ENCODE data around the gene UBE2O.
"Not testable (repeated sequence)": the region's sequence is repeated elsewhere in the genome, so short reads cannot be mapped to it uniquely, and the experiment has no call there.

DNA sequence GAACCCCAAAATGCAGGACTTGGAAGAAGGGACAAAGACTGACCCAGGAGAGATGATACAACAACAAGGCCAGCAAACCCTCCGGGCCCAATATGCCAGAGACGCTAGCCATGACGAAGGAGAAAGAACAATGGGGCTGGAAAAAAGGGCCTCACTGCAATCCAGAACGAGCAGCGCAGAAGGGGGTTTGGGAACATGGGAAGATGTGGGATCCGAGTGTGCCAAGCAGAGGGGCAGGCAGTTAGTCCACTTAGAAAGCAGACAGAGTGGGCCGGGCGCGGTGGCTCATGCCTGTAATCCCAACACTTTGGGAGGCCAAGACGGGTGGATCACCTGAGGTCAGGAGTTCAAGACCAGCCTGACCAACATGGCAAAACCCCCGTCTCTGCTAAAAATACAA, 106.0 kb downstream of the UBE2O start:
- TF ChIP-seq, protein P1, sequence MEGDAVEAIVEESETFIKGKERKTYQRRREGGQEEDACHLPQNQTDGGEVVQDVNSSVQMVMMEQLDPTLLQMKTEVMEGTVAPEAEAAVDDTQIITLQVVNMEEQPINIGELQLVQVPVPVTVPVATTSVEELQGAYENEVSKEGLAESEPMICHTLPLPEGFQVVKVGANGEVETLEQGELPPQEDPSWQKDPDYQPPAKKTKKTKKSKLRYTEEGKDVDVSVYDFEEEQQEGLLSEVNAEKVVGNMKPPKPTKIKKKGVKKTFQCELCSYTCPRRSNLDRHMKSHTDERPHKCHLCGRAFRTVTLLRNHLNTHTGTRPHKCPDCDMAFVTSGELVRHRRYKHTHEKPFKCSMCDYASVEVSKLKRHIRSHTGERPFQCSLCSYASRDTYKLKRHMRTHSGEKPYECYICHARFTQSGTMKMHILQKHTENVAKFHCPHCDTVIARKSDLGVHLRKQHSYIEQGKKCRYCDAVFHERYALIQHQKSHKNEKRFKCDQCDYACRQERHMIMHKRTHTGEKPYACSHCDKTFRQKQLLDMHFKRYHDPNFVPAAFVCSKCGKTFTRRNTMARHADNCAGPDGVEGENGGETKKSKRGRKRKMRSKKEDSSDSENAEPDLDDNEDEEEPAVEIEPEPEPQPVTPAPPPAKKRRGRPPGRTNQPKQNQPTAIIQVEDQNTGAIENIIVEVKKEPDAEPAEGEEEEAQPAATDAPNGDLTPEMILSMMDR (conservative IDR thresholded peaks at IDR 0.05; ENCODE audit: low read depth, low read length), result not testable (repeated sequence)
- TF ChIP-seq EZH2phosphoT487 (IDR thresholded peaks at IDR 0.05; ENCODE audit: borderline replicate concordance, low read length); EZH2 (IDR thresholded peaks at IDR 0.05; ENCODE audit: low read length, unreplicated experiment): not testable (repeated sequence)

All from PC-3 (cell line).